Muscle layer of colon (tissue), 2 donors: ENCODE data around the gene STX12.
"Not testable (repeated sequence)": the region's sequence is repeated elsewhere in the genome, so short reads cannot be mapped to it uniquely, and the experiment has no call there.

ENCODE experiments used
- H3K27ac ChIP-seq: one replicate; pipeline ENCODE4 v1.7.0; 2013; ENCODE audit warnings: low read depth, mild to moderate bottlenecking, low read length, moderate library complexity
- H3K27me3 ChIP-seq, 2 donors: one replicate each; pipeline ENCODE4 v1.7.0; 2013; ENCODE audit warnings: low read length in 2 of 2, mild to moderate bottlenecking in 2 of 2; ENCODE audit not compliant: insufficient read depth in 2 of 2, control insufficient read depth in 1 of 2
- H3K36me3 ChIP-seq: one replicate; pipeline ENCODE4 v1.7.0; 2013; ENCODE audit warnings: mild to moderate bottlenecking, low read length; ENCODE audit not compliant: insufficient read depth
- H3K4me1 ChIP-seq: one replicate; pipeline ENCODE4 v1.7.0; 2013; ENCODE audit warnings: mild to moderate bottlenecking, low read length; ENCODE audit not compliant: insufficient read depth
- H3K4me3 ChIP-seq, 2 donors: one replicate each; pipeline ENCODE4 v1.7.0; 2013; ENCODE audit warnings: low read length in 2 of 2, low read depth in 1 of 2, mild to moderate bottlenecking in 1 of 2, moderate library complexity in 1 of 2
- H3K9ac ChIP-seq: one replicate; pipeline ENCODE4 v1.7.0; 2013; ENCODE audit warnings: low read length
- H3K9me3 ChIP-seq: one replicate; pipeline ENCODE4 v1.7.0; 2013; ENCODE audit warnings: mild to moderate bottlenecking, low read length
- donor health status: abdominal sarcoma.
- donor health status: Adenocarcinoma of cecum.

Gene STX12

GRCh38 chr1:27858949-27859576 lies 86.0 kb downstream of the STX12 start:
- H3K4me1 ChIP-seq, result peaks cover 6% of the 10 kb centered on the region
- H3K27ac ChIP-seq, result no peak overlapping the region
- no peaks in the 10 kb centered on the region for H3K36me3 ChIP-seq
- no peak overlapping the region for H3K4me3 ChIP-seq
- no peak overlapping the region for H3K9ac ChIP-seq
- H3K9me3 ChIP-seq, result no peaks in the 10 kb centered on the region
- no peaks in the 10 kb centered on the region for H3K27me3 ChIP-seq

- no peaks in the 10 kb centered on the region for H3K9me3 ChIP-seq
- no peak overlapping the region for H3K9ac ChIP-seq
- peaks cover 6% of the 10 kb centered on the region for H3K4me1 ChIP-seq
- H3K27ac ChIP-seq, result no peak overlapping the region
- H3K27me3 ChIP-seq, result no peaks in the 10 kb centered on the region
- H3K36me3 ChIP-seq, result no peaks in the 10 kb centered on the region
- no peak overlapping the region for H3K4me3 ChIP-seq
Observed at GRCh38 chr1:27861436-27861835, 88.4 kb downstream of the STX12 start.

- Histone ChIP-seq H3K9ac (no peak overlapping the region), H3K27ac (no peak overlapping the region), H3K9me3 (no peaks in the 10 kb centered on the region), H3K36me3 (no peaks in the 10 kb centered on the region), H3K27me3 (no peaks in the 10 kb centered on the region), H3K4me1 (peaks cover 6% of the 10 kb centered on the region), H3K4me3 (no peak overlapping the region)
Observed at GRCh38 chr1:27862004-27862403, 89.0 kb downstream of the STX12 start.

DNA sequence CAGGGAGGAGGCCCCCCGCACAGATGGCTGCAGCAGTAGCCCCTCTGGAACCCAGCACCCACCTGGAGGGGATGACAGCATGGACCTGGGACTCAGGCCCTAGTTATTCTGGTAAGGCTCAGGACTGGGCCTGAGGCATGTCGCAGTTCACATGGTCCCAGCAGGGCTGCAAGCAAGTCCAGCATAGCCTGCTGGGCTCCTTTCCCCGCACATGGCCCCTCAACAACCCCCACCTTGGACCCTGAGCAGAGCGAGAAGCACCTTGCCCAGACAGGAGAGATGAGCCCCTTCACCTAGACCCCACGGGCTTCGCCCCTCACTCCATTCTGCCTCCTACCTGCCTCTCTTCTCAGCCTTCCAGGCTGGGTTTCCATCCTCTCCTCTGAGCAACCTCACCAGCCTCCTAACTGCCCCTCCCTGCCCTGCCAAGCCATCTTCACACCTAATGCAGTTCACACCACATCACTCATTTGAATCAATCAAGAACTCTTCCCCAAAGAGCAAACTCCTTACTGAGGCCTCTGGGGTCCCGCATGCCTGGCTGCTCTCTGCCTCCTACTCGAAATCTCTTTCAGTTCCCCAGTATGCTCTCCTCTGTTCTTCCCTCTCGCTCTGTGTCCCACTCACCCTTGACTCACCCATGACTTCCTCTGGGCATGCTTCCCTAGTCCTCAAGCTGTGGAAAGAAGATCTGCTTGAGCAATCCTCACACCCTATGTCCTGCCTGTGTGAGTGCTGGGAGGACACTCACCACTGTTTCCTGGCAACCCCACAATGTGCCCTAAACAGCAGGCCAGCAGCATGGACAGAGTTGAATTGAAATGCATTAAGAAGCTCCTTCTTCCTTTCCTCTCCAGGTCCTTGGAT lies 89.9 kb downstream of the STX12 start:
- Histone ChIP-seq H3K9me3 (no peaks in the 10 kb centered on the region), H3K9ac (no peak overlapping the region), H3K4me3 (no peak overlapping the region), H3K27me3 (no peaks in the 10 kb centered on the region), H3K36me3 (no peaks in the 10 kb centered on the region), H3K27ac (no peak overlapping the region), H3K4me1 (peaks cover 6% of the 10 kb centered on the region)

- no peak overlapping the region for H3K27ac ChIP-seq
- no peaks in the 10 kb centered on the region for H3K9me3 ChIP-seq
- peaks cover 1% of the 10 kb centered on the region for H3K4me1 ChIP-seq
- H3K27me3 ChIP-seq, result no peaks in the 10 kb centered on the region
- H3K9ac ChIP-seq, result no peak overlapping the region
- H3K36me3 ChIP-seq, result no peaks in the 10 kb centered on the region
- H3K4me3 ChIP-seq, result no peak overlapping the region
Observed at GRCh38 chr1:27863538-27863915, 90.5 kb downstream of the STX12 start.

DNA sequence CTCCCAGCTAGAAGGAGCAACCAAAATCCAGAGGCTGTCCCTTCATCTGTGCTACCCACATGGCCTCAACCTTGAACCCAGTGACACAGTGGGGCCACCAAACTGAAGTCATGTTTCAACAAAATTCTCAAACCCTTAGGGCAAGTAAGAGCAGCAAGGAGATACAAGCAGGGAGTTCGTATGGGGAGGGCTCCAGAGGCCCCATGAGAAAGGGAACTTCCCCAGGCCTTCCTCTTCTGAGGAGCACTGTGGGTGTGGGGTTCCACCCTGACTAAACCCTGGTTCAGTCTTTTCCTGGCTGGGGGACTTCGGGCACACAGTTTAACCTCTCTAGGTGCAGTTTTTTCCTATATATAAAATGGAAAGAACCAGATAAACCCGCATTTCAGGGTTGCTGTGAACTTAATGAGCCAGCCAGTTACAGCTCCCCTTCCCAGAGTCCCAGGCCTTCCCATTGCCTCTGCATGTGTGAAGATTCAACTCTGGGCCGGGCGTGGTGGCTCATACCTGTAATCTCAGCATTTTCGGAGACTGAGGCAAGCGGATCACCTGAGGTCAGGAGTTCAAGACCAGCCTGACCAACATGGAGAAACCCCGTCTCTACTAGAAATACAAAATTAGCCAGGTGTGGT lies 91.4 kb downstream of the STX12 start:
- Histone ChIP-seq H3K4me1 (no peaks in the 10 kb centered on the region), H3K4me3 (no peak overlapping the region), H3K36me3 (no peaks in the 10 kb centered on the region), H3K9ac (no peak overlapping the region), H3K27me3 (no peaks in the 10 kb centered on the region), H3K9me3 (no peaks in the 10 kb centered on the region), H3K27ac (no peak overlapping the region)

GRCh38 chr1:27865821-27866220 lies 92.8 kb downstream of the STX12 start:
- Histone ChIP-seq H3K4me1 (no peaks in the 10 kb centered on the region), H3K27me3 (no peaks in the 10 kb centered on the region), H3K36me3 (no peaks in the 10 kb centered on the region), H3K9me3 (no peaks in the 10 kb centered on the region), H3K9ac (no peak overlapping the region), H3K4me3 (no peak overlapping the region), H3K27ac (no peak overlapping the region)

- Histone ChIP-seq H3K4me3 (no peak overlapping the region), H3K27ac (no peak overlapping the region), H3K27me3 (peaks cover 0 to 9% of the 10 kb centered on the region in 2 donors), H3K36me3 (no peaks in the 10 kb centered on the region), H3K4me1 (peaks cover 4% of the 10 kb centered on the region), H3K9me3 (no peaks in the 10 kb centered on the region), H3K9ac (no peak overlapping the region)
Observed at GRCh38 chr1:27868556-27868931, 95.5 kb downstream of the STX12 start.

DNA sequence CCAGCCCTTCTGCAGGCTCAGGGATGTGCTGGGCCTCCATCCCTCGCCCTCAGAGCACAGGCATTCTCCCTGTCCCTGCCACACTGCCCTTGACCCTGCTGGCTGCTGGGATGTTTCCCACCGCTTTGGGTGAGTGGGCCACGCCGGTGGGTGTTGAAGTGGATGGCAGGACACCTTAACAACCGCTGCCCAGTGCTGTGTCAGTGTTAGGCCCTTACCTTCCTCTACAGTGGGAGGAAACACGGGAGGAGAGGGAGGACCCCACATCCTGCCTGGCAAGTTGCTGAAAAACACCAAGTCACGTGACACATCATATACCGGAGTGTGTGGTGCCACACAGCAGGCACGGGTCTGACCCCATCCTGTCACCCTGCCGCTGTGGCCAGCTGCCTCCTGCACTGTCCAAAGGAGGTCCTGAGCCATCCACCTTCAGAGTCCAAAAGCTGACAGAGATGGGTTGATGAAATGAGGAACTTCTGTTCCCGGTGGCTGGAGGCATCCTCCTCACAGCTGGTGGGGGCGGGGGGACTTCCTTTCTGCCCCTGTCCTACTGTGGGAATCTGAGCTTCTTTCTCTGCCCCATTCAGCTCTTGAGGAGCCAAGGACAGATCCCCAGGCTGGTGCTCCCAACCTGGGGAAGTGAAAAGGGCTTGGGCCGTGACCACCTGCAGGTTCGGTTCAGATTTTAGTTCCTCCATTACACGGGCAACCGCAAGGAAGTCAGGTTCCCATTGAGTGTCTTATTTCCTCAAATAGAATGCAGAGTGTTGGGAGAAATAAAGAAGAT lies 96.1 kb downstream of the STX12 start:
- Histone ChIP-seq H3K4me3 (no peak overlapping the region), H3K4me1 (peaks cover 4% of the 10 kb centered on the region), H3K27ac (no peak overlapping the region), H3K9ac (no peak overlapping the region), H3K27me3 (peaks cover 0 to 9% of the 10 kb centered on the region in 2 donors), H3K36me3 (no peaks in the 10 kb centered on the region), H3K9me3 (no peaks in the 10 kb centered on the region)

- H3K27ac ChIP-seq, result no peak overlapping the region
- peaks cover 0 to 9% of the 10 kb centered on the region in 2 donors for H3K27me3 ChIP-seq
Observed at GRCh38 chr1:27869719-27870085, 96.7 kb downstream of the STX12 start.

GRCh38 chr1:27871076-27871475 lies 98.1 kb downstream of the STX12 start:
- H3K36me3 ChIP-seq, H3K27ac ChIP-seq, H3K27me3 ChIP-seq, H3K4me1 ChIP-seq, H3K4me3 ChIP-seq, H3K9ac ChIP-seq, H3K9me3 ChIP-seq: not testable (repeated sequence)

More at GRCh38 chr1:27869719-27870085, 96.7 kb downstream of the STX12 start:
- H3K36me3 ChIP-seq, result no peaks in the 10 kb centered on the region
- no peak overlapping the region for H3K9ac ChIP-seq
- no peaks in the 10 kb centered on the region for H3K9me3 ChIP-seq
- peaks cover 4% of the 10 kb centered on the region for H3K4me1 ChIP-seq
- H3K4me3 ChIP-seq, result no peak overlapping the region
